Endodermal cell (in vitro differentiated cells): ENCODE measurements around the gene TUFM. TPM values are rescaled to one million over a fixed set of nuclear protein-coding genes. Genes with fewer than 3 reads are reported as not detected.

Source experiments
- DNase-seq: peaks from one replicate; pipeline ENCODE4 v3.0.0-alpha.2; 2017
- H3K27ac ChIP-seq: 2 replicates; pipeline ENCODE4 v1.5.1; 2013; ENCODE audit warnings: mild to moderate bottlenecking, low read depth, low read length, moderate library complexity
- H3K27me3 ChIP-seq: 2 replicates; pipeline ENCODE4 v1.6.1; 2013; ENCODE audit warnings: mild to moderate bottlenecking, low read length, moderate library complexity; ENCODE audit not compliant: insufficient read depth, control insufficient read depth, poor library complexity, severe bottlenecking
- H3K36me3 ChIP-seq: 2 replicates; pipeline ENCODE4 v1.7.0; 2013; ENCODE audit warnings: mild to moderate bottlenecking, low read length, moderate library complexity; ENCODE audit not compliant: control insufficient read depth, insufficient read depth
- H3K4me1 ChIP-seq: one replicate; pipeline ENCODE4 v1.7.0; 2013; ENCODE audit warnings: low read length; ENCODE audit not compliant: control insufficient read depth, insufficient read depth
- H3K4me3 ChIP-seq: 2 replicates; pipeline ENCODE4 v1.5.1; 2013; ENCODE audit warnings: mild to moderate bottlenecking, low read length, moderate library complexity
- H3K9ac ChIP-seq: 2 replicates; pipeline ENCODE4 v1.6.1; 2013; ENCODE audit warnings: mild to moderate bottlenecking, low read length, moderate library complexity; ENCODE audit not compliant: poor library complexity, severe bottlenecking; ENCODE audit errors: extremely low read depth
- H3K9me3 ChIP-seq: 2 replicates; pipeline ENCODE4 v1.6.1; 2013; ENCODE audit warnings: mild to moderate bottlenecking, low read length, moderate library complexity; ENCODE audit not compliant: control insufficient read depth
- H3K27ac Mint-ChIP-seq: 2 replicates; pipeline ENCODE4 v1.8.0; 2020; ENCODE audit warnings: mixed read lengths
- H3K27me3 Mint-ChIP-seq: 2 replicates; pipeline ENCODE4 v1.8.0; 2021; ENCODE audit warnings: mild to moderate bottlenecking, mixed read lengths; ENCODE audit not compliant: insufficient read depth
- H3K36me3 Mint-ChIP-seq: 2 replicates; pipeline ENCODE4 v1.8.0; 2020; ENCODE audit warnings: low read depth, mixed read lengths
- H3K4me1 Mint-ChIP-seq: 2 replicates; pipeline ENCODE4 v1.8.0; 2020; ENCODE audit warnings: mixed read lengths
- H3K4me3 Mint-ChIP-seq: 2 replicates; pipeline ENCODE4 v1.8.0; 2020; ENCODE audit warnings: mild to moderate bottlenecking, moderate library complexity, mixed read lengths
- H3K9me3 Mint-ChIP-seq: 2 replicates; pipeline ENCODE4 v1.8.0; 2020; ENCODE audit warnings: mild to moderate bottlenecking, mixed read lengths
- WGBS, 2 experiments: methylation state at CpG; one replicate each; pipeline versions ENCODE4 v1.1.5 to v1.1.7; 2013; ENCODE audit warnings: missing lambda C conversion rate in 2 of 2, mixed read lengths in 1 of 2; ENCODE audit not compliant: insufficient coverage in 1 of 2, insufficient read length in 1 of 2; 5-methylcytosine and 5-hydroxymethylcytosine counted together
- total RNA-seq, 2 donors: library from RNA; stranded (reverse); fragmentation: NEBNext Ultra II Directional in 1 of 2; extraction: Animal tissue kit (Norgen Biotek cat#: 25700) in 1 of 2; gene quantifications; 2 replicates in 1 of 2; 3 replicates in 1 of 2; pipeline ENCODE4 v1.2.1, GENCODE V29; 2021
- TF ChIP-seq, protein P1 (sequence below): fragments of 200-600 bp; sonication (generic); conservative IDR thresholded peaks from 2 replicates; pipeline ENCODE4 v1.5.0; 2021; ENCODE audit warnings: antibody characterized with exemption, mild to moderate bottlenecking

The TUFM gene
- total RNA-seq, 2 donors from 2014 or later: 158 to 165 TPM

DNA sequence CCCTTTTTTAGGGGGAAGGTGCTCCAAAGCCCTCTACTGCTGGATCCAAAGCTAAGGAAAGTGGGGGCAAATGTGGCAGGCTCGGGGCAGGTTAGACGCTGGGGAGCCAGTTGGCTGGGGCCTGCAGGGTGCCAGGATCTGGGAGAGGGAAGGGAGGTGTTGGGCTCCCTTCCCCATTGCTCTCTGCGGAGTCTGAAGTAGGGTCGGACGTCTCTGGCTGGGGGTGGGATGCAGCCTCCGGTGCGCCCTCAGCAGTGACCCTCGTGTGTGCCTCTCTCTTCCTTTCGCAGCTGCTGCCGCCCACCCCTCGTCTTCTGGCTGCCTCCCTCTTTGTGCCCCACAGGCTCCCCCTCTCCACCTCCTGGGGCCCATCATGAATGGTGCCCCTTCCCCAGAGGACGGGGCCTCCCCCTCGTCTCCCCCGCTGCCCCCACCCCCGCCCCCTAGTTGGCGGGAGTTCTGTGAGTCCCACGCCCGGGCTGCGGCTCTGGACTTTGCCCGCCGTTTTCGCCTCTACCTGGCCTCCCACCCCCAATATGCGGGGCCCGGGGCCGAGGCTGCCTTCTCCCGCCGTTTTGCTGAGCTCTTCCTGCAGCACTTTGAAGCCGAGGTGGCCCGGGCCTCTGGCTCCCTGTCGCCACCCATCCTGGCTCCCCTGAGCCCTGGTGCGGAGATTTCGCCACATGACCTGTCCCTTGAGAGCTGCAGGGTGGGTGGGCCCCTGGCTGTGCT is 19.7 kb upstream of the TUFM start:
- no peak overlapping the region for H3K27ac ChIP-seq
- no peaks in the 10 kb centered on the region for H3K27me3 Mint-ChIP-seq
- H3K4me1 ChIP-seq: peaks cover 7% of the 10 kb centered on the region
- no peak overlapping the region for H3K4me3 Mint-ChIP-seq
- H3K4me3 ChIP-seq: peak overlapping the region; percentile 95
- no peaks in the 10 kb centered on the region for H3K9me3 Mint-ChIP-seq
- H3K9me3 ChIP-seq: no peaks in the 10 kb centered on the region
- no peak overlapping the region for H3K9ac ChIP-seq
- TF ChIP-seq, protein P1, sequence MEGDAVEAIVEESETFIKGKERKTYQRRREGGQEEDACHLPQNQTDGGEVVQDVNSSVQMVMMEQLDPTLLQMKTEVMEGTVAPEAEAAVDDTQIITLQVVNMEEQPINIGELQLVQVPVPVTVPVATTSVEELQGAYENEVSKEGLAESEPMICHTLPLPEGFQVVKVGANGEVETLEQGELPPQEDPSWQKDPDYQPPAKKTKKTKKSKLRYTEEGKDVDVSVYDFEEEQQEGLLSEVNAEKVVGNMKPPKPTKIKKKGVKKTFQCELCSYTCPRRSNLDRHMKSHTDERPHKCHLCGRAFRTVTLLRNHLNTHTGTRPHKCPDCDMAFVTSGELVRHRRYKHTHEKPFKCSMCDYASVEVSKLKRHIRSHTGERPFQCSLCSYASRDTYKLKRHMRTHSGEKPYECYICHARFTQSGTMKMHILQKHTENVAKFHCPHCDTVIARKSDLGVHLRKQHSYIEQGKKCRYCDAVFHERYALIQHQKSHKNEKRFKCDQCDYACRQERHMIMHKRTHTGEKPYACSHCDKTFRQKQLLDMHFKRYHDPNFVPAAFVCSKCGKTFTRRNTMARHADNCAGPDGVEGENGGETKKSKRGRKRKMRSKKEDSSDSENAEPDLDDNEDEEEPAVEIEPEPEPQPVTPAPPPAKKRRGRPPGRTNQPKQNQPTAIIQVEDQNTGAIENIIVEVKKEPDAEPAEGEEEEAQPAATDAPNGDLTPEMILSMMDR: no peak
- H3K36me3 Mint-ChIP-seq: peaks cover 32% of the 10 kb centered on the region
- no peaks in the 10 kb centered on the region for H3K27me3 ChIP-seq
- H3K4me1 Mint-ChIP-seq: peaks cover 15% of the 10 kb centered on the region
- DNase-seq: no peak
- H3K36me3 ChIP-seq: peaks cover 28% of the 10 kb centered on the region
- H3K27ac Mint-ChIP-seq: peak overlapping the region; percentile 64
- 90 to 93% methylated on average over 15 to 28 of the region's 32 CpGs for WGBS, 2 experiments

- H3K27ac Mint-ChIP-seq: peak overlapping the region; percentile 44
- Histone ChIP-seq H3K4me3 (peak overlapping the region; percentile 95), H3K27ac (no peak overlapping the region), H3K27me3 (no peaks in the 10 kb centered on the region), H3K9me3 (no peaks in the 10 kb centered on the region), H3K9ac (peak overlapping the region; percentile 90), H3K4me1 (peaks cover 7% of the 10 kb centered on the region), H3K36me3 (peaks cover 26% of the 10 kb centered on the region)
- 93 to 94% methylated on average over 12 of the region's 12 CpGs for WGBS, 2 experiments
- H3K4me1 Mint-ChIP-seq: peaks cover 15% of the 10 kb centered on the region
- no peaks in the 10 kb centered on the region for H3K9me3 Mint-ChIP-seq
- peaks cover 26% of the 10 kb centered on the region for H3K36me3 Mint-ChIP-seq
- DNase-seq: no peak
- peak overlapping the region; percentile 90 for H3K4me3 Mint-ChIP-seq
- H3K27me3 Mint-ChIP-seq: no peaks in the 10 kb centered on the region
- TF ChIP-seq, protein P1: no peak
Observed at GRCh38 chr16:28865001-28865688, 19.0 kb upstream of the TUFM start.

DNA sequence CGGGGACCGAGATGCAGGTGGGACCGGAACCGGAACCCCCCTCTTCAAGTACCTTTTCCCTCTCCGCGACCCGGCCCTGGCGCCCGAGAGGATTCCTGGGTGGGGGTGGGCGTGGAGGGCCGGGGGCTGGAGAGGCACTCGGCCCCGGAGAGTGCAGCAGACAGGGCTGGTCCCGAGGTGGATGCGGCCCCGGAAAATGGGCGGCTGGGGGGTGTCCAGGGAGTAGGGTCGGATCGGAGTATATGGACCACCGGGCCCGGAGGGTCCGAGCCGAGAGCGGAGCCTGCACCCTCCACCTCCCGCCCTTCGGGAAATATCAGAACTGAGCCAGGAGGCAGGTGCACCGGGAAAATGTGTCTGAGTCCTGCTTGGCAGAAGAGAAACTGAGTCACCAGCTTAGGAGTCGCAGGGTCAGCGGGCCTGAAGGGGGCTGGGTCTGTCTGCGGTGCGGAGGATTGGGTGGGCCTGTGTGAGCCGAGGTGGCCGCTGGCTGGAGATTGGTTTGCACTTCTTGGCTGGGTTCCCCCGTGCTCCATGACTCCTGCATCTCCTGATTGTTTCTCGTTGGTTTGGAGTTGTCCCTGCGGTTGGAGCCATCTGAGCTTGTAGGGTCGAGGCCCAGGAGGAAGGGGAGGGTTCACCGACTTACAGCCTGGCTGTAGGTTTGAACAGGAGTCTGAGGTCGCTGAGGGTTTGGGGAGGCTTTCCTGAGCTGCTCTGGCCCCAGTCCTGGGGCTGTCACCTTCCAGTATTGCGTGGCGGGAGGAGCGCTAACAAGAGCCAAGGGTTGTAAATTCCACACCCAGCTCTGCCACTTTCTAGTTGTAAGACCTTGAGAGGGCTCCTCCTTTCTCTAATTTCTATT is 18.0 kb upstream of the TUFM start:
- peaks cover 7% of the 10 kb centered on the region for H3K4me1 ChIP-seq
- Mint-ChIP-seq H3K36me3 (peaks cover 17% of the 10 kb centered on the region), H3K27ac (peak overlapping the region; percentile 99), H3K4me1 (peaks cover 15% of the 10 kb centered on the region), H3K27me3 (no peaks in the 10 kb centered on the region), H3K9me3 (no peaks in the 10 kb centered on the region), H3K4me3 (peak overlapping the region; percentile 90)
- no peaks in the 10 kb centered on the region for H3K9me3 ChIP-seq
- no peak for DNase-seq
- H3K4me3 ChIP-seq: peak overlapping the region; percentile 95
- 3 to 6% methylated on average over 10 to 42 of the region's 42 CpGs for WGBS, 2 experiments
- H3K9ac ChIP-seq: peak overlapping the region; percentile 90
- TF ChIP-seq, protein P1: no peak
- H3K27ac ChIP-seq: peak overlapping the region; percentile 96
- no peaks in the 10 kb centered on the region for H3K27me3 ChIP-seq
- peaks cover 16% of the 10 kb centered on the region for H3K36me3 ChIP-seq
